GM12873 (cell line): ENCODE measurements around the gene OGFR.

Experiments used
- TF ChIP-seq, protein P1 (sequence below): IDR thresholded peaks from 2 replicates; pipeline ENCODE4 v1.5.1; 2012; ENCODE audit warnings: low read depth, mild to moderate bottlenecking, moderate library complexity, low read length, control low read depth; ENCODE audit not compliant: insufficient read depth; ENCODE audit errors: missing control alignments

Gene OGFR

DNA sequence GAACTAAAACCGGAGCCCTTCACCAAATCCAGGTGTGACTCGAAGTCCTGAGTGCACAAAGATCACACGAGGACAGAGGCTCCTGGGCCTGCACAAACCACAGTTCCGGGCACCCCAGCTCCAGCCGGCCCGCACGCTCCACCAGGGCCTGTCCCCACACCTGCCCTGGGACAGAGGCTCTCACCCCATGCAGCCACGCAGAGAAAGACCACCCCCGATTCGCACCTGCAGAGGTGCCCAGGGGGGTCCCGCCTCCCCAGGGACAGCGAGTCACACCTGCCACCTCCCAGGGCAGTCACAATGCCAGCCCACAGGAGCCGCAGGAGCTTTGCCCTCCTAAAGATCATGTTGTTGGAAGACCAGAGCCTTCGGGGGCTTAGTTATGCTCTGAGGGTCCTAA is 33.7 kb upstream of the OGFR start:
- TF ChIP-seq, protein P1, sequence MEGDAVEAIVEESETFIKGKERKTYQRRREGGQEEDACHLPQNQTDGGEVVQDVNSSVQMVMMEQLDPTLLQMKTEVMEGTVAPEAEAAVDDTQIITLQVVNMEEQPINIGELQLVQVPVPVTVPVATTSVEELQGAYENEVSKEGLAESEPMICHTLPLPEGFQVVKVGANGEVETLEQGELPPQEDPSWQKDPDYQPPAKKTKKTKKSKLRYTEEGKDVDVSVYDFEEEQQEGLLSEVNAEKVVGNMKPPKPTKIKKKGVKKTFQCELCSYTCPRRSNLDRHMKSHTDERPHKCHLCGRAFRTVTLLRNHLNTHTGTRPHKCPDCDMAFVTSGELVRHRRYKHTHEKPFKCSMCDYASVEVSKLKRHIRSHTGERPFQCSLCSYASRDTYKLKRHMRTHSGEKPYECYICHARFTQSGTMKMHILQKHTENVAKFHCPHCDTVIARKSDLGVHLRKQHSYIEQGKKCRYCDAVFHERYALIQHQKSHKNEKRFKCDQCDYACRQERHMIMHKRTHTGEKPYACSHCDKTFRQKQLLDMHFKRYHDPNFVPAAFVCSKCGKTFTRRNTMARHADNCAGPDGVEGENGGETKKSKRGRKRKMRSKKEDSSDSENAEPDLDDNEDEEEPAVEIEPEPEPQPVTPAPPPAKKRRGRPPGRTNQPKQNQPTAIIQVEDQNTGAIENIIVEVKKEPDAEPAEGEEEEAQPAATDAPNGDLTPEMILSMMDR = no peak

DNA sequence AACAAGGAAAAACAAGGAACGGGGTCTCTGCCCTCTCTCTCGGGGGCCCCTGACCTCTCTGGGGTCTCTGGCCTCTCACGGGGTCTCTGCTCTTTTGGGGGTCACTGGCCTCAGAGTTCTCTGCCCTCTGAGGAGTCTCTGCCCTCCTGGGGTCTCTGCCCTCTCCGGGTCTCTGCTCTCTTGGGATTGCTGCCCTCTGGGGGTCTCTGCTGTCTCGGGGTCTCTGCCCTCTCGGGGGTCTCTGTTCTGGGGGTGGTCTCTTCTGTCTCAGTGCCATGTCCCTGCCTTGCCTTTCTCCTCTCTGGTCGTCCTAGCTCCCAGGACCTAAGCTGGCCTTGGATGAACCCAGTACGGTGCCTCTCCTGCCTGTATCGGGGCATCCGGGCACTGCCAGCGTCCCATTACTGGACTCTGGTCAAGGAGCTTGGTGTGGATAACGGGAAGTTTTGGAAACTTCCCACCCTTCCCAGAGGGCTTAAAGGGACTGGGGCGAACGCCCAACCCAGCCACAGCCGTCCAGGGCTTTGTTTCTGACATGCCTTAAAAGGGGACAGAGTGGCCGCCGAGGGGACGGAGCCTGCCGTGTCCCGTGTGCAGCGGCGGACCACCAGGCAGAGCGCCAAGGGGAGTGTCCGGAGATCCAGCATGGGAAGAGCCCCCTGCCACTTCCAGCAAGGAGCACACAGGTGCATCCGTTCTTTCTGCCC is 33.1 kb upstream of the OGFR start:
- TF ChIP-seq, protein P1 = no peak

DNA sequence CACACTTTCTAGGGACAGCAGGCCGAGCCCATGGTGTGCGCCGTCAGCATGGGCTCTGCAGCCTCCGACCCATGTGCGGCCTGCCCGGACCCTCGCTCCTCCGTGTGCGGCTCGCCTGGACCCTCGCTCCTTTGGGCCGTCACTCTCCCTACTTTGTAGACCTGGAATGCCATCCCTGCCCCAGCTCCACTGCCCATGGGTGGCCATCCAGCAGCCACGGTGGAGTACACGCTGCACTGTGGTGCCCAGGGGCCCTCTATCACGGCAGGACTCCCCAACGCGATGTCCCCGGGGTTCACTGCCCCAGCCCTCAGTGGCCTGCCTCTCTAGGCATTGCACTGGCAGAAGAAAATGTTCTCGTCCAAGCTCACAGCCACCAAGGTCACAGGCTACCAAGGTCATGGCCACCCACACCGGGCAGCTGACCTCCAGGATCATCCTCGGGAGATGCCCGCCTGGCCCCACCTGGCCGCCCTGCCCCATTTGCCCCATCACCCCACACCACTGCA is 32.5 kb upstream of the OGFR start:
- TF ChIP-seq, protein P1 = no peak

DNA sequence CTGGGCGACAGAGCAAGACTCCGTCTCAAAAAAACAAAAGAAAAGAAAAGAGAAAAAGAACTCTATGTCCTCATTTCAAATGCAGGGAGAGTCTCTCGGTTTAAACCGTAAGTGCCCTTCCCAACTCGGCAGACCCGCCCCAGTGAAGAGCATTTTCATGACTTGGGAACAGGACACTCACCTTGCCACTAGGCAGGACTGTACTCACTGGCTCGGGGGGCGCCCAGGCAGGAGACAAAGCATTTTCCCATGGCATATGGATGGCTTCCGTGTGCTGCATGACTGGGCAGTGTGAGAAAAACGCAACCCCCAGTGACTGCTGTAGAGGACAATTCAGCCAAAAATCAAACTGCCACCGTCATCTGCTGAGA is 32.0 kb upstream of the OGFR start:
- TF ChIP-seq, protein P1 = no peak

DNA sequence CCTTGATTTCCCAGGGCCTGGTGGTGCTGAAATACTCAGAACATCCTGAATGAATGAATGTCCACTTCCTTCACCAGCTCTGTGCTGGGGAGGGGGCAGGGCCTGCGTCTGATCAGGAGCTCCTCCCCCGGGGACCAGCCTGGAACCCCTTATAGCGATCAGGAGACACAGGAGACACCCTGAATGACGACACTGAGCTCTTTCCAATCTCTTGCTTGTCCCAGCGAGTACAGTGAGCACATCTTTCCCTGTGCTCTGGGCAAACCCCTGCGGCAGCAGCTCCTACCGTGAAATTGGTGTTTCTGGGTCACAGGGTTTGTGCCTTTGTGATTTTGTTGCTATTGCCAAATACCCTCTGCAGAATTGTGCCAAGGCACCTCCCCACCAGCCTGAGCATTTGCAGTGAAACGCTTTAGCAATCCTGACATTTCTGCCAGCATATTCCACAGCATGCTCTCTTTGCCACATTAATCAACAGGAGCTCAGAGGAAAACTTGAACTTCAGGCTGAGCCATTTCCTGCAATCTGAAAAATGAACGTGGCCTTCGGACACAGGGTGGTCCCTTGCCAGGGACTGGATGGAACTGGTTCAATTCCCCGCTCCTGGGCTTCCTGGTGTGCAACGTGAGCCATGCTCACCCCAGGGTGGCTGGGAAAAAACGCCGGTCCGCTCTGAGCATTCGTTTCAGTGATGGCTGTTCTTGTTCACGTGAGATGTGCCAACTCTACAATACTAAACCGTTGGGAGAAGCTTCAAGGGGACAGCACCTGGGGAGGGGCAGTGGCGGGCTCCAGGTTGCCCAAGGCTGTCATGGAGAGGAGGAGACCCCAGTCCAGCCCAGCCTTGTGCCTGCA is 31.4 kb upstream of the OGFR start:
- TF ChIP-seq, protein P1 = no peak

DNA sequence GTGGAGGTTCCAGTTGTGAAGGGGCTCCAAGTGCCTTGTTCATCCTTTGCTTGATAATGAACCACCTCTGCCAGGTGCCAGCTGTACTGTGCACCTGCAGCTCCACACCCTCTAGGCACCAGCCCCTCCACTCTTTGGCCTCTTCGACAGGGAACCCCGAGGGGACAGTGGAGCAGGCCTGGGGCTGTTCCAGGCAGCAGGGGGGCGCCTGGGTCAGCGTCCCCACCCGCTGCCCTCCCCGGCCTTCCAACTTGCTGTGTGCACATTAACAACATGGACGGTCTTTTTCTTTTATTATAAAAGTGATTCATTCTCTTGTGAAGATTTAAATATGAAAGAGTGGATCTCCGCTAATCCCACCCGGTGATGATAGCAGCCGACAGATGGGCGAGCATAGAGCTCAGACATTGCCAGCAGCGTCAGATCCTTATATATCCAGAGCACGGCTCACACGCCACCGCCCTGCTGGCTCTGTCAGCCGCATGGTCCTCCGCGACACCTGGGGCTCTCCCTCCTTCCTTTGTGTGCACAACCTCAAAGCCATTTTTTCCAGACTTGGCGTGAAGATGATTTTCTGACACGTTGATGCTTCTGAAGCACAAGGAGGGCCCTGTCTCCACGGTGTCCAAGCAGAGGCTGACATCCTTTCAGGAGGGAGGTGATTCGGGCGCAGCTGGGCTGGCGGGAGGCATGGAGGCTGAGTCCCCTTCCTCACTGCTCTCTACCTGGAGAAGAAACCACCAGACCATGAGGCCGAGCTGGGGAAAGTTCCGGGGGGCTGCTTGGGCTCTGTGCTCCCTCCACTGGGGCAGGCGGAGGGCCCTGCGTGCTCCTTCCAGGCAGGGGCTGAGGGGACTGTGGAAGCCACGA is 30.6 kb upstream of the OGFR start:
- TF ChIP-seq, protein P1 = no peak
